Vagina (tissue), 2 donors: Measurements from ENCODE around the gene MRPL16. TPM values are rescaled to one million over a fixed set of nuclear protein-coding genes. Genes with fewer than 3 reads are reported as not detected.
A peak's percentile ranks its signal among the peaks of the same experiment; 100 is the strongest.
"Not testable (repeated sequence)": the region's sequence is repeated elsewhere in the genome, so short reads cannot be mapped to it uniquely, and the experiment has no call there.

Source experiments
- DNase-seq, 2 donors: peaks; one replicate each; pipeline ENCODE4 v3.0.0-alpha.2; 2017; ENCODE audit errors: extremely low spot score in 2 of 2
- H3K27ac ChIP-seq: fragments of 200-600 bp; sonication (generic); one replicate; pipeline ENCODE4 v1.5.1; 2019
- H3K27me3 ChIP-seq: fragments of 200-600 bp; sonication (generic); one replicate; pipeline ENCODE4 v1.5.1; 2019
- H3K36me3 ChIP-seq, 2 donors: fragments of 200-600 bp; sonication (generic); one replicate each; pipeline ENCODE4 v1.5.1; 2017 to 2019
- H3K4me1 ChIP-seq: fragments of 200-600 bp; sonication (generic); one replicate; pipeline ENCODE4 v1.5.1; 2019
- H3K4me3 ChIP-seq, 2 donors: fragments of 200-600 bp; sonication (generic); 1 replicate in 1 of 2; 2 replicates in 1 of 2; pipeline ENCODE4 v1.5.1; 2016 to 2019
- H3K9me3 ChIP-seq: fragments of 200-600 bp; sonication (generic); one replicate; pipeline ENCODE4 v1.5.1; 2019
- CTCF ChIP-seq, 3 experiments: fragments of 450-650 bp in 2 of 3; fragments of 200-600 bp in 1 of 3; sonication (generic) in 1 of 3; IDR thresholded peaks; one replicate each; pipeline ENCODE4 v1.5.1; 2017 to 2019; ENCODE audit warnings: antibody characterized with exemption in 3 of 3, mild to moderate bottlenecking in 2 of 3, moderate library complexity in 2 of 3
- POLR2A ChIP-seq, 2 donors: fragments of 450-650 bp; IDR thresholded peaks; one replicate each; pipeline ENCODE4 v1.6.1; 2017; ENCODE audit warnings: antibody characterized with exemption in 2 of 2, mild to moderate bottlenecking in 2 of 2, moderate library complexity in 2 of 2
- POLR2AphosphoS5 ChIP-seq, 2 donors: sonication (generic); formaldehyde crosslinking; IDR thresholded peaks; one replicate each; pipeline ENCODE4 v1.9.0; 2017; ENCODE audit warnings: antibody characterized with exemption in 2 of 2, mild to moderate bottlenecking in 2 of 2, low read depth in 1 of 2; ENCODE audit not compliant: insufficient read depth in 1 of 2
- intact Hi-C: fragments of 100-400 bp; cut with DNase I; formaldehyde crosslinking; loops from one replicate; pipeline ENCODE4 v1.15.1; 2023
- total RNA-seq: library from RNA; depleted of rRNA; stranded (reverse); fragments of >200 nt; gene quantifications from one replicate; pipeline ENCODE4 v1.2.3, GENCODE V29; 2016

MRPL16 gene
- total RNA-seq, 1 donor from 2014 or later: 38.3 TPM

- no peak for TF ChIP-seq POLR2AphosphoS5 (IDR thresholded peaks at IDR 0.05; ENCODE audit: insufficient read depth in 1 of 2, low read depth in 1 of 2)
- no peak overlapping the region for H3K27ac ChIP-seq
- H3K4me1 ChIP-seq: no peaks in the 10 kb centered on the region
- no peaks in the 10 kb centered on the region for H3K27me3 ChIP-seq
- no peak overlapping the region for H3K4me3 ChIP-seq
- H3K9me3 ChIP-seq: no peaks in the 10 kb centered on the region
- no peaks in the 10 kb centered on the region for H3K36me3 ChIP-seq
- DNase-seq: no peak
- intact Hi-C loops: no loop called here
These were observed 8.0 kb upstream of the MRPL16 start for GRCh38 chr11:59818572-59818971.

DNA sequence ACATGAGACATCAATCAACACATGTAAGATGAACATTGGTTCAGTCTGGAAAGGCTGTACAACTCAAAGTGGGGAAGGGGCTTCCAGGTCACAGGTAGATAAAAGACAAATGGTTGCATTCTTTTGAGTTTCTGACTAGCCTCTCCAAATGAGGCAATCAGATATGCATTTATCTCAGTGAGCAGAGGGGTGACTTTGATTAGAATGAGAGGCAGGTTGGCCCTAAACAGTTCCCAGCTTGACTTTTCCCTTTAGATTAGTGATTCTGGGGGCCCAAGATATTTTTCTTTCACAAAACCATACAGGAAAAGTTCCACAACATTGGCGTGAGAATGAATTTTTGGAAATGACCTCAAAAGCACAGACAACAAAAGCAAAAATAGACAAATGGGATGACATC lies 5.9 kb upstream of the MRPL16 start:
- H3K27me3 ChIP-seq, H3K4me1 ChIP-seq, H3K36me3 ChIP-seq, H3K4me3 ChIP-seq, H3K9me3 ChIP-seq, intact Hi-C loops, DNase-seq, H3K27ac ChIP-seq: not testable (repeated sequence)

DNA sequence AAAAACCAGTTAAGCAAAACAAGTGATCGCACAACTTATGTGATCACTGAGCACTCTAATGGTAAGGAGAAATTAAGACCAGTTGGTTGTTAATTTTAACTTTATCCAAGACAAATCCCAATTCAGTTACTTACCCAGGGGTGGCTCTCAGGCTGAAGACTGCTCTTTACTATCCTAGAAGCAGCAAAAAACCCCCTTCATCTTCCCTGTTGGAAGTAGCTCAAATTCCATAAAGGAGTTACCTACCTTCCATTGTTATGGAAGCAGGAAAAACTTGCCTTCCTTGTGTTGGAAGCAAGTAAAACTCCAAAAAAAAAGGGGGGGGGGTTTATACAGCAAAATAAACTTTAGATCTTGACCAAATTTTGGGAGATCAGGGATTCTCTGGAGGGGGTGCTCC lies 5.2 kb upstream of the MRPL16 start:
- Histone ChIP-seq H3K4me3 (no peak overlapping the region), H3K9me3 (no peaks in the 10 kb centered on the region), H3K4me1 (peaks cover 4% of the 10 kb centered on the region), H3K27me3 (no peaks in the 10 kb centered on the region), H3K36me3 (no peaks in the 10 kb centered on the region), H3K27ac (no peak overlapping the region)
- intact Hi-C loops: no loop called here
- TF ChIP-seq POLR2A (IDR thresholded peaks at IDR 0.05) (no peak), CTCF (IDR thresholded peaks at IDR 0.05) (no peak), POLR2AphosphoS5 (IDR thresholded peaks at IDR 0.05; ENCODE audit: insufficient read depth in 1 of 2, low read depth in 1 of 2) (no peak)
- DNase-seq: no peak

GRCh38 chr11:59814021-59814420 lies 3.4 kb upstream of the MRPL16 start:
- intact Hi-C loops: no loop called here
- H3K4me3 ChIP-seq: no peak overlapping the region
- H3K36me3 ChIP-seq: no peaks in the 10 kb centered on the region
- peaks cover 12% of the 10 kb centered on the region for H3K4me1 ChIP-seq
- H3K27me3 ChIP-seq: no peaks in the 10 kb centered on the region
- no peaks in the 10 kb centered on the region for H3K9me3 ChIP-seq
- no peak for TF ChIP-seq POLR2A (IDR thresholded peaks at IDR 0.05)
- TF ChIP-seq CTCF (IDR thresholded peaks at IDR 0.05): no peak
- no peak for DNase-seq
- no peak overlapping the region for H3K27ac ChIP-seq

DNA sequence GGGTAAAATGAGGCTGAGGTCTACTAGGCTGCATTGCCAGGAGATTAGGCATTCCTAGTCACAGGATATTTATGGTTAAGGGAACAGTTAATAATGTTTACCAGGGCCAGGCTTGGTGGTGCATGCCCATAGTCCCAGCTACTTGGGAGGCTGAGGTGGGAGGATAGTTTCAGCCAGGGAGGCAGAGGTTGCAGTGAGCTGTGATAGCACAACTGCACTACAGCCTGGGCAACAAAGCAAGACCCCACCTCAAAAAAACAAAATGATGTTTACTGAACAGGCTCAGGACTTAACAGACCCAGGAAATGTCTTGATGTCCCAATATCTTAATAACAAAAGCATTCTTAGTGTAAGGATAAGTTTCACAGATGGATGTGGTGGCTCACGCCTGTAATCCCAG lies 2.8 kb upstream of the MRPL16 start:
- TF ChIP-seq POLR2AphosphoS5 (IDR thresholded peaks at IDR 0.05; ENCODE audit: insufficient read depth in 1 of 2, low read depth in 1 of 2): no peak
- H3K27ac ChIP-seq: no peak overlapping the region
- no peak overlapping the region for H3K4me3 ChIP-seq
- DNase-seq: no peak
- intact Hi-C loops: no loop called here
- no peaks in the 10 kb centered on the region for H3K36me3 ChIP-seq
- no peaks in the 10 kb centered on the region for H3K27me3 ChIP-seq
- peaks cover 12% of the 10 kb centered on the region for H3K4me1 ChIP-seq
- H3K9me3 ChIP-seq: no peaks in the 10 kb centered on the region

DNA sequence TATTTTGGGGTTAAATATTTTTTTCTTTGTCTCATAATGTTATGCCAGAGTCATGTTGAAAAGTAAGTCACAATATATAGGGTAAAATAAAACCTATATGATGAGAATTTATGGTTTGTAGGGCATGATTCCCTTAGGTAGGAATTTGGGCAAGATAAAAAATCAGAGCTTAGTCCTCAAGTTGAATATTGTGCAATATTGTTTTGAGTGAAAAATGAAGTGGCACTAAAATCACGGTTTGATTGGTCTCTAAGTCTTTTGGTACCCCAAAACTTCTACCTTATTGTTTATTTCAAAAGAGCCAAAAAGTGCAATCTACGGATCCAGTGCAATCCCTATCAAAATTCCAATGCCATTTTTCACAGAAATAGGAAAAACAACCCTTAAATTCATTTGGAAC lies 1.6 kb upstream of the MRPL16 start:
- TF ChIP-seq POLR2A (IDR thresholded peaks at IDR 0.05) (no peak), CTCF (IDR thresholded peaks at IDR 0.05) (no peak), POLR2AphosphoS5 (IDR thresholded peaks at IDR 0.05; ENCODE audit: insufficient read depth in 1 of 2, low read depth in 1 of 2) (no peak)
- Histone ChIP-seq H3K27me3 (no peaks in the 10 kb centered on the region), H3K27ac (no peak overlapping the region), H3K4me3 (no peak overlapping the region), H3K36me3 (peaks cover 0 to under 1% of the 10 kb centered on the region in 2 donors), H3K4me1 (peaks cover 12% of the 10 kb centered on the region), H3K9me3 (no peaks in the 10 kb centered on the region)
- intact Hi-C loops: no loop called here
- no peak for DNase-seq

DNA sequence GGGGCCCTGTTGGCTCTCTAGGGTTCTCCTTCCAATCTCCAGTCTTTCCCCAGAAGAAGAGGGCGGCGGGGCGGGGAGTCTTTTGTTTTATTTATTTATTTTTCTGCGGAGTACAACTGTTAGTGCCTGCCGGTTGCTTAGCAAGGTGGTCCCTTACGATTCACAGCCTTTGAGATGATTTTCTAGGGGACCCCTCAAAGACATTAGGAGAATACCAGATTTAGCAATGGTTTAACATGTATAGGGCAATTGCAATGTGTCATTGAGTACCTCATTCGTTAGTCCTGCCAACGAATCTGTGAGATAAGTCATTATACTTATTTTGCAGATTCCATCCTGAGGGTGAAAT lies 307 bp upstream of the MRPL16 start:
- Histone ChIP-seq H3K27ac (peak overlapping the region; percentile 80), H3K27me3 (no peaks in the 10 kb centered on the region), H3K36me3 (peaks cover 0 to 13% of the 10 kb centered on the region in 2 donors), H3K4me1 (peaks cover 12% of the 10 kb centered on the region), H3K4me3 (peak overlapping the region; percentile 74 to 75), H3K9me3 (no peaks in the 10 kb centered on the region)
- intact Hi-C loops: no loop called here
- no peak for TF ChIP-seq POLR2A (IDR thresholded peaks at IDR 0.05)
- TF ChIP-seq POLR2AphosphoS5 (IDR thresholded peaks at IDR 0.05; ENCODE audit: insufficient read depth in 1 of 2, low read depth in 1 of 2): no peak
- no peak for TF ChIP-seq CTCF (IDR thresholded peaks at IDR 0.05)
- DNase-seq: no peak
